ENCODE data around the gene GNG7.
"Not testable (repeated sequence)": the region's sequence is repeated elsewhere in the genome, so short reads cannot be mapped to it uniquely, and the experiment has no call there.

Gene GNG7

GRCh38 chr19:2602391-2603181 is 99.9 kb downstream of the GNG7 start:
- no peak for DNase-seq (ENCODE audit: low read depth in 2 of 2)

GRCh38 chr19:2600914-2601870 is 101.3 kb downstream of the GNG7 start:
- no peak for DNase-seq (ENCODE audit: low read depth in 2 of 2)

GRCh38 chr19:2594319-2594718 is 108.2 kb downstream of the GNG7 start:
- DNase-seq (ENCODE audit: low read depth in 2 of 2) = no peak

- DNase-seq (ENCODE audit: low read depth in 2 of 2) = no peak
Observed at GRCh38 chr19:2592824-2593223, 109.7 kb downstream of the GNG7 start.

- DNase-seq (ENCODE audit: low read depth in 2 of 2) = no peak
Observed at GRCh38 chr19:2591537-2592291, 110.8 kb downstream of the GNG7 start.

GRCh38 chr19:2590630-2591399 is 111.7 kb downstream of the GNG7 start:
- DNase-seq (ENCODE audit: low read depth in 2 of 2) = no peak

GRCh38 chr19:2589441-2589840 is 113.1 kb downstream of the GNG7 start:
- no peak for DNase-seq (ENCODE audit: low read depth in 2 of 2)

GRCh38 chr19:2588081-2588777 is 114.3 kb downstream of the GNG7 start:
- no peak for DNase-seq (ENCODE audit: low read depth in 2 of 2)

GRCh38 chr19:2587001-2587719 is 115.3 kb downstream of the GNG7 start:
- no peak for DNase-seq (ENCODE audit: low read depth in 2 of 2)

- DNase-seq (ENCODE audit: low read depth in 2 of 2) = no peak
Observed at GRCh38 chr19:2586196-2586595, 116.3 kb downstream of the GNG7 start.

- no peak for DNase-seq (ENCODE audit: low read depth in 2 of 2)
Observed at GRCh38 chr19:2584002-2584401, 118.5 kb downstream of the GNG7 start.

- no peak for DNase-seq (ENCODE audit: low read depth in 2 of 2)
Observed at GRCh38 chr19:2582984-2583956, 119.2 kb downstream of the GNG7 start.

- DNase-seq (ENCODE audit: low read depth in 2 of 2) = not testable (repeated sequence)
Observed at GRCh38 chr19:2580396-2580795, 122.1 kb downstream of the GNG7 start.

GRCh38 chr19:2579678-2580280 is 122.7 kb downstream of the GNG7 start:
- DNase-seq (ENCODE audit: low read depth in 2 of 2) = no peak

- peak; percentile 42 to 49 for DNase-seq (ENCODE audit: low read depth in 2 of 2)
Observed at GRCh38 chr19:2578901-2579677, 123.4 kb downstream of the GNG7 start.

GRCh38 chr19:2578391-2578890 is 124.1 kb downstream of the GNG7 start:
- no peak for DNase-seq (ENCODE audit: low read depth in 2 of 2)

GRCh38 chr19:2577722-2578335 is 124.7 kb downstream of the GNG7 start:
- no peak for DNase-seq (ENCODE audit: low read depth in 2 of 2)

Data from stimulated activated CD8-positive, alpha-beta memory T cell treated with anti-CD3 and anti-CD28 coated beads, Interleukin-2, amount 100 ng/mL, for 48 hours (primary cell).